ENCODE data around the gene TRABD. TPM values are rescaled to one million over a fixed set of nuclear protein-coding genes. Genes with fewer than 3 reads are reported as not detected.

Gene TRABD
- polyA plus RNA-seq, 4 donors = 43.3 to 84.6 (median 66.9) TPM

GRCh38 chr22:50226063-50226874, 40.6 kb downstream of the TRABD start:
- no peak overlapping the region for H3K27ac ChIP-seq (ENCODE audit: low read depth in 1 of 3, low read length in 2 of 3)
- no peaks in the 10 kb centered on the region for H3K9me3 ChIP-seq (ENCODE audit: control insufficient read depth in 2 of 2, insufficient read depth in 1 of 2, low read depth in 1 of 2, low read length in 1 of 2)
- 91 to 92% (median 92%) methylated on average over 27 to 31 of the region's 31 CpGs for WGBS, 3 donors
- no peak overlapping the region for H3K4me3 ChIP-seq (ENCODE audit: low read depth in 1 of 3, low read length in 3 of 3)
- H3K27me3 ChIP-seq (ENCODE audit: control insufficient read depth in 3 of 3, insufficient read depth in 3 of 3, low read length in 3 of 3) = no peaks in the 10 kb centered on the region
- FAIRE-seq = no peak
- no peak for DNase-seq
- peaks cover 12 to 87% (median 21%) of the 10 kb centered on the region in 3 donors for H3K36me3 ChIP-seq (ENCODE audit: control insufficient read depth in 3 of 3, insufficient read depth in 2 of 3, low read depth in 1 of 3, low read length in 3 of 3)
- peaks cover 0 to 7% (median 0%) of the 10 kb centered on the region in 3 donors for H3K4me1 ChIP-seq (ENCODE audit: control insufficient read depth in 3 of 3, insufficient read depth in 2 of 3, low read depth in 1 of 3, low read length in 2 of 3)

DNA sequence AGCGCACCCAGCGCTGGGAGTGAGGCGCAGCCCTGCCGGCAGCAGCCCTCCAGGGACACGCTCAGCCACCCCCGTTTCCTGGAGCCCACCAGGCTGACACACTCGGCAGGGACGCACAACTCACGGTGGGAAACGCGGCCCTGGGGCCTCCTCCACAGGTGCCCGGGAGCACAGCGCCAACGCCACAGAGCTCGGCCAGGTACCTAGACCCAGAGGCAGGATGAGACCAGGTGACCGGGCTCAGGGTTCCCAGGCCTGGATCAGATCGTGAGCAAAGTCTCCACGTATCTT, 41.1 kb downstream of the TRABD start:
- no peak for DNase-seq
- H3K4me1 ChIP-seq (ENCODE audit: control insufficient read depth in 3 of 3, insufficient read depth in 2 of 3, low read depth in 1 of 3, low read length in 2 of 3) = peaks cover 0 to 7% (median 0%) of the 10 kb centered on the region in 3 donors
- no peak overlapping the region for H3K4me3 ChIP-seq (ENCODE audit: low read depth in 1 of 3, low read length in 3 of 3)
- peaks cover 12 to 84% (median 21%) of the 10 kb centered on the region in 3 donors for H3K36me3 ChIP-seq (ENCODE audit: control insufficient read depth in 3 of 3, insufficient read depth in 2 of 3, low read depth in 1 of 3, low read length in 3 of 3)
- no peaks in the 10 kb centered on the region for H3K27me3 ChIP-seq (ENCODE audit: control insufficient read depth in 3 of 3, insufficient read depth in 3 of 3, low read length in 3 of 3)
- no peak overlapping the region for H3K27ac ChIP-seq (ENCODE audit: low read depth in 1 of 3, low read length in 2 of 3)
- no peak for FAIRE-seq
- 91 to 95% (median 92%) methylated on average over 18 of the region's 18 CpGs for WGBS, 3 donors
- H3K9me3 ChIP-seq (ENCODE audit: control insufficient read depth in 2 of 2, insufficient read depth in 1 of 2, low read depth in 1 of 2, low read length in 1 of 2) = no peaks in the 10 kb centered on the region

DNA sequence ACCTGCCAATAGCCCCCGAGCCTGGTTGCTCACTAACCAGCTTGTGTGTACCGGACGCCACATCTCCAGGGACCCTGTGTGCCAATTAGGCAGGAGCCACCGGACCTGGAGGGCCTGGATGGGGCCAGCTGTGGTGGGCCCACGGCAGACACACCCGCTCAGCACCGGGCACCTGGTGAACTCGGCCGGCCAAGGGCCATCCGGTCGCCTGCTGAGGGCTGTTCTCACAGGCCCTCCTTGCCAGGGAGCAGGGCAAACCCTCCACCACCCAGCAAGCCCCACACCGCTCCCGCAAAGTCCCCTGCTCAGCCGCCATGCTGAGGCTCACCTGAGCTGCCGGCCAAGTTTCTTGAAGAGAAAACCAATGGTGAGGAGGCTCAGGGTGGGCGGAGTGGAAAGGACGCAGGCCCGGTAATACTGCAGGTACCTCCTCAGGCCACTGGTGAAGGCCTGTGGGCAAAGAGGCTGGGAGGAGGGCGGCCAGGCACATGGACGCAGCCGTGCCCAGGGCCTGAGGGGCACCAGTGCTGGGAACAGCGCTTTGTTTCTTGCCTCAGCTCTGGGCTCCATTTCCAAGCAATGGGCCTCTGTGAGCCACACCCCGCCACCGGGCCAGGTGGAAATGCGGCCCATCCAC, 42.0 kb downstream of the TRABD start:
- no peaks in the 10 kb centered on the region for H3K9me3 ChIP-seq (ENCODE audit: control insufficient read depth in 2 of 2, insufficient read depth in 1 of 2, low read depth in 1 of 2, low read length in 1 of 2)
- H3K4me3 ChIP-seq (ENCODE audit: low read depth in 1 of 3, low read length in 3 of 3) = no peak overlapping the region
- H3K27me3 ChIP-seq (ENCODE audit: control insufficient read depth in 3 of 3, insufficient read depth in 3 of 3, low read length in 3 of 3) = no peaks in the 10 kb centered on the region
- DNase-seq (no peak), FAIRE-seq (no peak)
- H3K4me1 ChIP-seq (ENCODE audit: control insufficient read depth in 3 of 3, insufficient read depth in 2 of 3, low read depth in 1 of 3, low read length in 2 of 3) = peaks cover 0 to 7% (median 0%) of the 10 kb centered on the region in 3 donors
- WGBS, 3 donors = 89 to 95% (median 95%) methylated on average over 24 to 25 of the region's 25 CpGs
- peaks cover 12 to 84% (median 18%) of the 10 kb centered on the region in 3 donors for H3K36me3 ChIP-seq (ENCODE audit: control insufficient read depth in 3 of 3, insufficient read depth in 2 of 3, low read depth in 1 of 3, low read length in 3 of 3)
- H3K27ac ChIP-seq (ENCODE audit: low read depth in 1 of 3, low read length in 2 of 3) = no peak overlapping the region

- Histone ChIP-seq H3K9me3 (ENCODE audit: control insufficient read depth in 2 of 2, insufficient read depth in 1 of 2, low read depth in 1 of 2, low read length in 1 of 2) (no peaks in the 10 kb centered on the region), H3K4me1 (ENCODE audit: control insufficient read depth in 3 of 3, insufficient read depth in 2 of 3, low read depth in 1 of 3, low read length in 2 of 3) (peaks cover 0 to 7% (median 0%) of the 10 kb centered on the region in 3 donors), H3K36me3 (ENCODE audit: control insufficient read depth in 3 of 3, insufficient read depth in 2 of 3, low read depth in 1 of 3, low read length in 3 of 3) (peaks cover 12 to 84% (median 18%) of the 10 kb centered on the region in 3 donors), H3K27me3 (ENCODE audit: control insufficient read depth in 3 of 3, insufficient read depth in 3 of 3, low read length in 3 of 3) (no peaks in the 10 kb centered on the region), H3K27ac (ENCODE audit: low read depth in 1 of 3, low read length in 2 of 3) (no peak overlapping the region), H3K4me3 (ENCODE audit: low read depth in 1 of 3, low read length in 3 of 3) (no peak overlapping the region)
- FAIRE-seq (no peak), DNase-seq (no peak)
- WGBS, 3 donors = 96 to 98% (median 98%) methylated on average over 9 of the region's 9 CpGs
Observed at GRCh38 chr22:50228366-50228765, 42.7 kb downstream of the TRABD start.

DNA sequence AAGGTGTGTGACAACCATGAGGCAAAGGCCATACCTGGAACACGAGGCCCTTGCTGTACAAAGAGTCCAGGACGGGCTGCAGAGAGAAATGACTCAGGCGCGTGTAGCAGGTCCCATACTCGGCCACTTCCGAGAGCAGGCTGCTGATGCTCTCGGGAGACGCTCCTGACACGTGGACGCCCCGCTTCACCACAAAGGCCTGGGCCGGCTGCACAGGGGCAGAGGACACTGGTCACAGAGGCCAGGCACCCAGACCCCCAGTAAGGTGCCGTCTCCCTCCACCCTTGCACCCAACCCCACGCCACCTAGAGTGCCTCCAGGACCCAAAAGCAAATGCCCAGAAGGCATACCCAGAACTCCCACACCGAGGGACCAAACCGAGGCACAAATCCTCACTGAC, 43.7 kb downstream of the TRABD start:
- Histone ChIP-seq H3K4me1 (ENCODE audit: control insufficient read depth in 3 of 3, insufficient read depth in 2 of 3, low read depth in 1 of 3, low read length in 2 of 3) (peaks cover 0 to 7% (median 0%) of the 10 kb centered on the region in 3 donors), H3K4me3 (ENCODE audit: low read depth in 1 of 3, low read length in 3 of 3) (no peak overlapping the region), H3K36me3 (ENCODE audit: control insufficient read depth in 3 of 3, insufficient read depth in 2 of 3, low read depth in 1 of 3, low read length in 3 of 3) (peaks cover 7 to 83% (median 14%) of the 10 kb centered on the region in 3 donors), H3K9me3 (ENCODE audit: control insufficient read depth in 2 of 2, insufficient read depth in 1 of 2, low read depth in 1 of 2, low read length in 1 of 2) (no peaks in the 10 kb centered on the region), H3K27me3 (ENCODE audit: control insufficient read depth in 3 of 3, insufficient read depth in 3 of 3, low read length in 3 of 3) (no peaks in the 10 kb centered on the region), H3K27ac (ENCODE audit: low read depth in 1 of 3, low read length in 2 of 3) (no peak overlapping the region)
- FAIRE-seq (no peak), DNase-seq (no peak)
- WGBS, 3 donors = 96 to 97% (median 96%) methylated on average over 15 to 16 of the region's 16 CpGs

DNA sequence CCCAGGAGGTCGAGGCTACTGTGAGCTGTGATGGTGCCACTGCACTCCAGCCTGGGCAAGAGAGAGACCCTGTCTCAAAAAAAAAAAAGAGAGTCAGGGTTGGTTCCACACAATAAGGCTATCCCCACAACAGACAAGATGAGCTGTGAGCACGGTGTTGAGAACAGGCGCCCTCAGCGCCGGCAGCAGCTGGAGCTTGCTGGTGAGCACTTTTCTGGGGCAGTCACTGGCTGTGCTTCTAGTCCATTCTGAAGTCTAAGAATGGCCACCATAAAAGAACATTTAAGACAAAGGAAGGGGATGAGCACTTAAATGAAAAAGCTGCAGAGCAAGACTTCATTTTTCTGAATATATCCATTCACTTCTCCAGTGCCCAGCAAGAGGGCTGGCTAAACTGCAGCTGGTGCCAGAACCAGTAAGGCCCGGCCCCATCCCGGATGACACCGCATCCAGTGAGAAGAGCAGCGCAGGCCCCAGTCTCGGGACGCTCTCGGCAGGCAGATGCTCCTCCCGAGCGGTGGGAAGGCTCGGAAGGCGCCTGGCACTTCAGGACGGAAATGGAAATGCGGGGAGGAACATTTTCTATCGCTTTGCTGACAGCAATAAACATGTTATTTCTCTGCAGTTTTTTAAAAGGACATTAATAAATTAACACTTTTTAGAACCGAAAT, 46.9 kb downstream of the TRABD start:
- WGBS, 3 donors = 94 to 96% (median 95%) methylated on average over 20 of the region's 20 CpGs
- no peaks in the 10 kb centered on the region for H3K4me1 ChIP-seq (ENCODE audit: control insufficient read depth in 3 of 3, insufficient read depth in 2 of 3, low read depth in 1 of 3, low read length in 2 of 3)
- no peak for DNase-seq
- no peak overlapping the region for H3K27ac ChIP-seq (ENCODE audit: low read depth in 1 of 3, low read length in 2 of 3)
- no peak overlapping the region for H3K4me3 ChIP-seq (ENCODE audit: low read depth in 1 of 3, low read length in 3 of 3)
- H3K9me3 ChIP-seq (ENCODE audit: control insufficient read depth in 2 of 2, insufficient read depth in 1 of 2, low read depth in 1 of 2, low read length in 1 of 2) = no peaks in the 10 kb centered on the region
- peaks cover 3 to 79% (median 6%) of the 10 kb centered on the region in 3 donors for H3K36me3 ChIP-seq (ENCODE audit: control insufficient read depth in 3 of 3, insufficient read depth in 2 of 3, low read depth in 1 of 3, low read length in 3 of 3)
- H3K27me3 ChIP-seq (ENCODE audit: control insufficient read depth in 3 of 3, insufficient read depth in 3 of 3, low read length in 3 of 3) = no peaks in the 10 kb centered on the region
- FAIRE-seq = no peak

DNA sequence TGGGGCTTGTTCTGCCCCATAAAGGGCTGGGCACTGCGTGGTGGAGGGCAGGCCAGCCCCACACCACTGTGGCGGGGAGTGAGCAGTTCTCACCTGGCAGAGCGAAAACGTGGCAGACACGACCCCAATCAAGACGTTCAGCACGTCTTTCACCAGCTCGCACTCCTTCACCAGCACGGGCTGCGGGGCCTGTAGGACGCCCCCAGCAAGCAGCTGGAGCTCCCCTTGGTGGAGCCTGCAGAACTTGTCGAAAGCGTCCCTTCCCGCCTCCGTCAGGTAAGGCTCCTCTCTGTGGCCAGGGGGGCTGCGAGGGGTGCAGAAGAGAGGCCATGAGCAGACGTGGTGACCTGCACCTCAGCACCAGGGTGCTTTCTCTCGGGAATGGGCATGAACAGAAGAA, 47.5 kb downstream of the TRABD start:
- no peak for FAIRE-seq

DNA sequence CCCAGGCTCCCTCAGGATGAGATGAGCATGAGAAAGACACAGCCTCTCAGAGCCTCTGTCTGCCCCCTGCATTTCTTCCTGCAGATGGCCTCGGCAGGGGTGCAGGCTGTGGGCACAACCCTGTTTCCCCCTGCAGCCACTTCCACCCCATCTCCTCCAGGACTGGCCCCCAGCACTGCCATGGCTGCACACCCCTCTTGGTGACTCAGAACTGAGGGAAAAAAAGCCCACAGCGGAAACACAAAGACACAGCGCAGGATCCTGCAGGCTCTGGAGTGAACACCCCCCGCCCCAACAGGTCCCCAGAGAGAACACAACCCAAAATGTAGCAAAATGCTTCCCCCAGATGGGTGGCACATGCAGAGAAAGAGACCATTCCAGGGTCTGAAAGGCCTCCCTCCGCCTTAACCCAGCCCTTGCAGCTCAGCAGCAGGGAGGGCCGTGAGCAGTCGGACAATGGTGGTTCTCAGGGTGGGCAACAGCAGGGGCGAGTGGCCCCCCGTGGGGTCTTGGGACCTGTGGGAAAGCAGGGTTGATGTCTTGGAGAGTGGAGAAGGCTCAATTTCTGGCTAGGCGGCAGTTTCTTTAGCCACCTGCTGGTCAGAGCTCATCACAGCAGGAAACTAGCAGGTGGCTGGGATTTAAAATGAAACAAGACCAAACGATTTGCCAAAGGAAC, 51.2 kb downstream of the TRABD start:
- no peak overlapping the region for H3K4me3 ChIP-seq (ENCODE audit: low read depth in 1 of 3, low read length in 3 of 3)
- no peaks in the 10 kb centered on the region for H3K9me3 ChIP-seq (ENCODE audit: control insufficient read depth in 2 of 2, insufficient read depth in 1 of 2, low read depth in 1 of 2, low read length in 1 of 2)
- DNase-seq (peak; percentile 28 to 34), FAIRE-seq (no peak)
- peaks cover 2 to 64% (median 6%) of the 10 kb centered on the region in 3 donors for H3K36me3 ChIP-seq (ENCODE audit: control insufficient read depth in 3 of 3, insufficient read depth in 2 of 3, low read depth in 1 of 3, low read length in 3 of 3)
- WGBS, 3 donors = 64 to 73% (median 67%) methylated on average over 11 of the region's 11 CpGs
- H3K4me1 ChIP-seq (ENCODE audit: control insufficient read depth in 3 of 3, insufficient read depth in 2 of 3, low read depth in 1 of 3, low read length in 2 of 3) = no peaks in the 10 kb centered on the region
- no peak overlapping the region for H3K27ac ChIP-seq (ENCODE audit: low read depth in 1 of 3, low read length in 2 of 3)
- no peaks in the 10 kb centered on the region for H3K27me3 ChIP-seq (ENCODE audit: control insufficient read depth in 3 of 3, insufficient read depth in 3 of 3, low read length in 3 of 3)

More for the DNA sequence above, 47.5 kb downstream of the TRABD start:
- H3K36me3 ChIP-seq (ENCODE audit: control insufficient read depth in 3 of 3, insufficient read depth in 2 of 3, low read depth in 1 of 3, low read length in 3 of 3) = peaks cover 0 to 74% (median 6%) of the 10 kb centered on the region in 3 donors
- no peaks in the 10 kb centered on the region for H3K27me3 ChIP-seq (ENCODE audit: control insufficient read depth in 3 of 3, insufficient read depth in 3 of 3, low read length in 3 of 3)
- H3K4me1 ChIP-seq (ENCODE audit: control insufficient read depth in 3 of 3, insufficient read depth in 2 of 3, low read depth in 1 of 3, low read length in 2 of 3) = no peaks in the 10 kb centered on the region
- no peak for DNase-seq
- H3K9me3 ChIP-seq (ENCODE audit: control insufficient read depth in 2 of 2, insufficient read depth in 1 of 2, low read depth in 1 of 2, low read length in 1 of 2) = no peaks in the 10 kb centered on the region
- no peak overlapping the region for H3K27ac ChIP-seq (ENCODE audit: low read depth in 1 of 3, low read length in 2 of 3)
- no peak overlapping the region for H3K4me3 ChIP-seq (ENCODE audit: low read depth in 1 of 3, low read length in 3 of 3)
- WGBS, 3 donors = 92 to 95% (median 93%) methylated on average over 18 of the region's 18 CpGs

Data from small intestine (tissue), 7 donors.